Motor neuron (in vitro differentiated cells): ENCODE data around the gene WDR72. TPM values are rescaled to one million over a fixed set of nuclear protein-coding genes. Genes with fewer than 3 reads are reported as not detected.

Experiments
- ATAC-seq, 8 experiments: fragments of 200-7000 bp; cut with Tn5 transposase; replicated peaks in 6 of 8; 2 replicates each; pipeline ENCODE4 v1.8.0; 2021; ENCODE audit warnings: mild to moderate bottlenecking in 8 of 8, moderate library complexity in 8 of 8
- H3K27ac ChIP-seq, 2 donors: fragments of 250-450 bp; sonication (Bioruptor Pico); 2 replicates each; pipeline ENCODE4 v1.9.0; 2021; ENCODE audit warnings: antibody characterized with exemption in 2 of 2, mild to moderate bottlenecking in 2 of 2, moderate library complexity in 1 of 2
- H3K4me1 ChIP-seq, 2 donors: fragments of 250-450 bp; sonication (Bioruptor Pico); replicated peaks in 1 of 2; 2 replicates each; pipeline ENCODE4 v1.6.1; 2021; ENCODE audit warnings: antibody characterized with exemption in 2 of 2, mild to moderate bottlenecking in 2 of 2, moderate library complexity in 1 of 2
- H3K4me3 ChIP-seq, 5 donors: fragments of 250-450 bp; sonication (Bioruptor Pico); 2 replicates each; pipeline ENCODE4 v1.9.0; 2021; ENCODE audit warnings: antibody characterized with exemption in 5 of 5, mild to moderate bottlenecking in 5 of 5, moderate library complexity in 4 of 5
- WGBS, 10 experiments: fragments of 450-650 bp; shearing (Covaris generic); methylation state at CpG; one replicate each; pipeline ENCODE4 v1.0.0; 2022; 5-methylcytosine and 5-hydroxymethylcytosine counted together
- in situ Hi-C, 9 experiments: fragments of 400-800 bp; cut with MboI; loops; one replicate each; pipeline ENCODE4 v1.15.0; 2021; ENCODE audit warnings: low sequenced_read_pairs in 9 of 9, low pct_unique_long_range_greater_than_20kb in 2 of 9; ENCODE audit not compliant: unreplicated experiment in 9 of 9
- total RNA-seq, 8 experiments: library from RNA; unstranded; fragments of 300-600 nt; gene quantifications; 2 replicates each; pipeline versions ENCODE4 v1.2.3 to v1.2.4, GENCODE V29; 2022

WDR72 gene
- total RNA-seq, 8 experiments from 2014 or later: 1.4 to 13.4 (median 7.9) TPM; not detected in 3

- 0 to 98% (median 73%) methylated on average over 1 to 20 of the region's 22 CpGs for WGBS, 10 experiments
- Histone ChIP-seq H3K4me1 (no peaks in the 10 kb centered on the region), H3K27ac (no peak overlapping the region), H3K4me3 (no peak overlapping the region)
- in situ Hi-C loops: no loop called here
- no peak for ATAC-seq
These were observed 133.3 kb downstream of the WDR72 start for GRCh38 chr15:53625962-53626845.

- in situ Hi-C loops: no loop called here
- Histone ChIP-seq H3K27ac (no peak overlapping the region), H3K4me3 (no peak overlapping the region), H3K4me1 (no peaks in the 10 kb centered on the region)
- ATAC-seq: peak in 1 of 8 experiments; percentile 32
These were observed 134.2 kb downstream of the WDR72 start for GRCh38 chr15:53625260-53625659.

- Histone ChIP-seq H3K27ac (no peak overlapping the region), H3K4me1 (no peaks in the 10 kb centered on the region), H3K4me3 (no peak overlapping the region)
- in situ Hi-C loops: no loop called here
- 0 to 76% (median 29%) methylated on average over 1 to 2 of the region's 2 CpGs; no CpG with 5 or more reads in 1 of the 10 experiments for WGBS, 10 experiments
- ATAC-seq: no peak
These were observed 141.0 kb downstream of the WDR72 start for GRCh38 chr15:53618461-53618860.

GRCh38 chr15:53611145-53611920, 148.1 kb downstream of the WDR72 start:
- in situ Hi-C loops: no loop called here
- peaks cover 0 to 5% of the 10 kb centered on the region in 2 donors for H3K4me1 ChIP-seq
- no peak overlapping the region for H3K27ac ChIP-seq
- H3K4me3 ChIP-seq: no peak overlapping the region
- no peak for ATAC-seq
- 0 to 90% (median 33%) methylated on average over 2 to 4 of the region's 4 CpGs; no CpG with 5 or more reads in 1 of the 10 experiments for WGBS, 10 experiments

- WGBS, 10 experiments: 0 to 100% (median 13%) methylated on average over 1 to 2 of the region's 2 CpGs; no CpG with 5 or more reads in 3 of the 10 experiments
- in situ Hi-C loops: no loop called here
- no peak for ATAC-seq
- Histone ChIP-seq H3K4me1 (peaks cover 23 to 27% of the 10 kb centered on the region in 2 donors), H3K4me3 (no peak overlapping the region), H3K27ac (no peak overlapping the region)
These were observed 168.4 kb downstream of the WDR72 start for GRCh38 chr15:53591041-53591440.

GRCh38 chr15:53590380-53590779, 169.1 kb downstream of the WDR72 start:
- H3K4me3 ChIP-seq: no peak overlapping the region
- H3K4me1 ChIP-seq: peaks cover 23 to 27% of the 10 kb centered on the region in 2 donors
- ATAC-seq: no peak
- H3K27ac ChIP-seq: no peak overlapping the region
- WGBS, 10 experiments: 0 to 100% (median 83%) methylated on average over 1 to 2 of the region's 2 CpGs; no CpG with 5 or more reads in 1 of the 10 experiments
- in situ Hi-C loops: no loop called here

- peaks cover 23 to 27% of the 10 kb centered on the region in 2 donors for H3K4me1 ChIP-seq
- no peak overlapping the region for H3K4me3 ChIP-seq
- 0 to 78% (median 57%) methylated on average over 1 to 5 of the region's 5 CpGs; no CpG with 5 or more reads in 1 of the 10 experiments for WGBS, 10 experiments
- H3K27ac ChIP-seq: no peak overlapping the region
- no peak for ATAC-seq
- in situ Hi-C loops: no loop called here
These were observed 169.9 kb downstream of the WDR72 start for GRCh38 chr15:53589520-53590057.

GRCh38 chr15:53588773-53589172, 170.7 kb downstream of the WDR72 start:
- H3K4me3 ChIP-seq: no peak overlapping the region
- no peak overlapping the region for H3K27ac ChIP-seq
- 0 to 100% (median 42%) methylated on average over 1 of the region's 1 CpG; no CpG with 5 or more reads in 4 of the 10 experiments for WGBS, 10 experiments
- in situ Hi-C loops: no loop called here
- H3K4me1 ChIP-seq: peaks cover 23 to 27% of the 10 kb centered on the region in 2 donors
- ATAC-seq: peak in 5 of 8 experiments; percentile 60 to 77 (median 72)

- peak in 3 of 8 experiments; percentile 38 to 59 (median 45) for ATAC-seq
- H3K4me3 ChIP-seq: no peak overlapping the region
- no peak overlapping the region for H3K27ac ChIP-seq
- H3K4me1 ChIP-seq: peaks cover 23 to 27% of the 10 kb centered on the region in 2 donors
- in situ Hi-C loops: no loop called here
- 0 to 63% (median 38%) methylated on average over 1 to 3 of the region's 3 CpGs; no CpG with 5 or more reads in 3 of the 10 experiments for whole genome bisulfite sequencing, 10 experiments
These were observed 172.7 kb downstream of the WDR72 start for GRCh38 chr15:53586799-53587198.

GRCh38 chr15:53581513-53581912, 177.9 kb downstream of the WDR72 start:
- in situ Hi-C loops: no loop called here
- ATAC-seq: no peak
- H3K27ac ChIP-seq: no peak overlapping the region
- 0 to 92% (median 20%) methylated on average over 1 of the region's 1 CpG; no CpG with 5 or more reads in 2 of the 10 experiments for WGBS, 10 experiments
- H3K4me3 ChIP-seq: no peak overlapping the region
- H3K4me1 ChIP-seq: peaks cover 0 to 9% of the 10 kb centered on the region in 2 donors

- ATAC-seq: no peak
These were observed 179.1 kb downstream of the WDR72 start for GRCh38 chr15:53580366-53580765.

GRCh38 chr15:53576841-53577240, 182.6 kb downstream of the WDR72 start:
- in situ Hi-C loops: no loop called here
- Histone ChIP-seq H3K4me1 (peaks cover 0 to 11% of the 10 kb centered on the region in 2 donors), H3K4me3 (no peak overlapping the region), H3K27ac (no peak overlapping the region)
- no peak for ATAC-seq
- 0 to 83% (median 40%) methylated on average over 1 of the region's 1 CpG; no CpG with 5 or more reads in 5 of the 10 experiments for WGBS, 10 experiments

More at GRCh38 chr15:53580366-53580765, 179.1 kb downstream of the WDR72 start:
- 0 to 90% (median 51%) methylated on average over 1 to 3 of the region's 3 CpGs; no CpG with 5 or more reads in 1 of the 10 experiments for whole genome bisulfite sequencing, 10 experiments
- Histone ChIP-seq H3K4me3 (no peak overlapping the region), H3K27ac (no peak overlapping the region), H3K4me1 (peaks cover 0 to 7% of the 10 kb centered on the region in 2 donors)
- in situ Hi-C loops: no loop called here

GRCh38 chr15:53573091-53573490, 186.4 kb downstream of the WDR72 start:
- in situ Hi-C loops: no loop called here
- Histone ChIP-seq H3K27ac (no peak overlapping the region), H3K4me3 (no peak overlapping the region), H3K4me1 (peaks cover 0 to 7% of the 10 kb centered on the region in 2 donors)
- no peak for ATAC-seq
